HepG2 (cell line): ENCODE results near the gene MSMB. TPM values are rescaled to one million over a fixed set of nuclear protein-coding genes. Genes with fewer than 3 reads are reported as not detected.
"Not testable (repeated sequence)": the region's sequence is repeated elsewhere in the genome, so short reads cannot be mapped to it uniquely, and the experiment has no call there.

Experiments
- ATAC-seq: fragments of 200-7000 bp; cut with Tn5 transposase; 3 replicates; pipeline ENCODE4 v1.9.1; 2020; ENCODE audit warnings: mild to moderate bottlenecking, moderate library complexity
- BruUV-seq: library from RNA; stranded (reverse); fragments of 400-500 nt; replicated peaks from 2 replicates; lab custom pipeline; 2021; lab: Mats Ljungman, UMichigan
- CTCF ChIA-PET: fragments of 300-600 bp; formaldehyde crosslinking; extraction: SDS; loops from one replicate; lab custom pipeline; 2021; ENCODE audit warnings: low total read pairs, inconsistent platforms, low intra/inter-chr PET ratio; lab: Yijun Ruan, JAX
- POLR2A ChIA-PET: fragments of 350-600 bp; sonication (Branson Sonifier 250); formaldehyde crosslinking; loops from one replicate; lab custom pipeline; 2020; ENCODE audit warnings: antibody characterized with exemption, inconsistent platforms; lab: Yijun Ruan, JAX
- DNase-seq: peaks from one replicate; pipeline ENCODE4 v3.0.0-alpha.2; 2015; ENCODE audit warnings: low spot score
- FAIRE-seq: peaks from 3 replicates; lab custom pipeline; 2011; peaks lifted over from hg19 to GRCh38; lab: Jason Lieb, UNC
- H2AFZ ChIP-seq: one replicate; pipeline ENCODE4 v1.6.1; 2011; ENCODE audit warnings: low read length, inconsistent platforms
- H3K27ac ChIP-seq: fragments of 300-600 bp; 3 replicates; pipeline ENCODE4 v1.8.0; 2011; ENCODE audit warnings: mixed run types, mild to moderate bottlenecking, mixed read lengths, low read length, inconsistent platforms; ENCODE audit not compliant: insufficient read depth; ENCODE audit errors: extremely low read length
- H3K27me3 ChIP-seq, 2 experiments: fragments of 200-600 bp in 1 of 2; 2 replicates in 1 of 2; 3 replicates in 1 of 2; pipeline versions ENCODE4 v1.6.0 to v1.8.0; 2011; ENCODE audit warnings: low read length in 2 of 2, mild to moderate bottlenecking in 2 of 2, moderate library complexity in 2 of 2, inconsistent platforms in 1 of 2; ENCODE audit not compliant: insufficient read depth in 2 of 2, control insufficient read depth in 1 of 2
- H3K36me3 ChIP-seq, 2 experiments: fragments of 200-600 bp in 1 of 2; replicated peaks in 1 of 2; 2 replicates in 1 of 2; 3 replicates in 1 of 2; pipeline versions ENCODE4 v1.5.1 to v1.8.0; 2011; ENCODE audit warnings: low read length in 2 of 2, inconsistent platforms in 1 of 2; ENCODE audit not compliant: insufficient read depth in 2 of 2, control insufficient read depth in 1 of 2
- H3K4me1 ChIP-seq: 2 replicates; pipeline ENCODE4 v1.5.1; 2012; ENCODE audit warnings: low read length, inconsistent platforms; ENCODE audit not compliant: insufficient read depth
- H3K4me2 ChIP-seq: 2 replicates; pipeline ENCODE4 v1.6.0; 2011; ENCODE audit warnings: low read depth, low read length, inconsistent platforms
- H3K4me3 ChIP-seq, 3 experiments: fragments of 200-600 bp in 1 of 3; sonication (generic), shearing (Covaris generic) in 1 of 3; replicated peaks in 1 of 3; 2 replicates each; pipeline ENCODE4 v1.5.1; 2011 to 2016; ENCODE audit warnings: low read length in 3 of 3, inconsistent platforms in 2 of 3, low read depth in 2 of 3, mild to moderate bottlenecking in 2 of 3, control low read depth in 1 of 3, mixed read lengths in 1 of 3; ENCODE audit not compliant: insufficient read depth in 1 of 3
- H3K79me2 ChIP-seq: one replicate; pipeline ENCODE4 v1.6.1; 2011; ENCODE audit warnings: low read length, inconsistent platforms; ENCODE audit not compliant: insufficient read depth
- H3K9ac ChIP-seq: 2 replicates; pipeline ENCODE4 v1.6.0; 2011; ENCODE audit warnings: mild to moderate bottlenecking, low read depth, low read length, inconsistent platforms; ENCODE audit not compliant: insufficient read depth
- H3K9me3 ChIP-seq: 2 replicates; pipeline ENCODE4 v1.5.1; 2012; ENCODE audit warnings: mild to moderate bottlenecking, low read length
- H4K20me1 ChIP-seq: 2 replicates; pipeline ENCODE4 v1.6.0; 2011; ENCODE audit warnings: inconsistent platforms, mild to moderate bottlenecking, low read length, moderate library complexity; ENCODE audit not compliant: insufficient read depth
- CEBPG ChIP-seq: IDR thresholded peaks from 2 replicates; pipeline ENCODE4 v1.6.1; 2016
- GABPA ChIP-seq, 2 experiments: IDR thresholded peaks; 2 replicates each; pipeline ENCODE4 v1.6.1; 2011 to 2016; ENCODE audit warnings: low read depth in 2 of 2, low read length in 1 of 2, missing biosample characterization in 1 of 2, missing genetic modification characterization in 1 of 2
- GATAD2A ChIP-seq: IDR thresholded peaks from 2 replicates; pipeline ENCODE4 v1.6.1; 2016
- GPN1 ChIP-seq: sonication (generic); formaldehyde crosslinking; IDR thresholded peaks from 2 replicates; pipeline ENCODE4 v1.5.1; 2020; ENCODE audit warnings: missing genetic modification reagents, borderline replicate concordance
- GTF2F1 ChIP-seq: fragments of 150-350 bp; IDR thresholded peaks from 2 replicates; pipeline ENCODE4 v1.6.1; 2014; ENCODE audit warnings: low read length
- JUN ChIP-seq: sonication (generic); formaldehyde crosslinking; IDR thresholded peaks from 2 replicates; pipeline ENCODE4 v1.4.0; 2020; ENCODE audit warnings: mild to moderate bottlenecking, missing genetic modification reagents
- RBFOX2 ChIP-seq: fragments of 200-400 bp; formaldehyde crosslinking; IDR thresholded peaks from 2 replicates; pipeline ENCODE4 v1.6.1; 2017; ENCODE audit warnings: low read depth, mild to moderate bottlenecking, low read length
- REST ChIP-seq, 2 experiments: IDR thresholded peaks; 2 replicates each; pipeline ENCODE4 v1.6.1; 2011 to 2012; ENCODE audit warnings: low read length in 2 of 2, borderline replicate concordance in 1 of 2, low read depth in 1 of 2, mild to moderate bottlenecking in 1 of 2, moderate library complexity in 1 of 2
- RORA ChIP-seq: sonication (generic); formaldehyde crosslinking; IDR thresholded peaks from 2 replicates; pipeline ENCODE4 v1.5.0; 2020; ENCODE audit warnings: mild to moderate bottlenecking, missing genetic modification reagents, moderate library complexity
- TERF1 ChIP-seq: sonication (generic); formaldehyde crosslinking; IDR thresholded peaks from 2 replicates; pipeline ENCODE4 v1.8.0; 2022; ENCODE audit warnings: mild to moderate bottlenecking, missing genetic modification reagents, moderate library complexity
- ZFYVE20 ChIP-seq: sonication (generic); formaldehyde crosslinking; IDR thresholded peaks from 2 replicates; pipeline ENCODE4 v1.8.0; 2023; ENCODE audit warnings: low read depth, mild to moderate bottlenecking, moderate library complexity, missing genetic modification reagents, borderline replicate concordance
- ZNF121 ChIP-seq: sonication (generic); formaldehyde crosslinking; IDR thresholded peaks from 2 replicates; pipeline ENCODE4 v1.5.0; 2020; ENCODE audit warnings: mild to moderate bottlenecking, missing genetic modification reagents
- ZNF205 ChIP-seq: IDR thresholded peaks from 2 replicates; pipeline ENCODE4 v1.6.1; 2018; ENCODE audit warnings: missing biosample characterization, missing genetic modification reagents
- ZNF30 ChIP-seq: sonication (generic); formaldehyde crosslinking; IDR thresholded peaks from 2 replicates; pipeline ENCODE4 v1.5.0; 2020; ENCODE audit warnings: mild to moderate bottlenecking, missing genetic modification reagents
- ZNF674 ChIP-seq: sonication (generic); formaldehyde crosslinking; IDR thresholded peaks from 2 replicates; pipeline ENCODE4 v1.5.0; 2020; ENCODE audit warnings: low read depth, mild to moderate bottlenecking, missing genetic modification reagents
- ZNF720 ChIP-seq: sonication (generic); formaldehyde crosslinking; IDR thresholded peaks from 2 replicates; pipeline ENCODE4 v1.4.0; 2020; ENCODE audit warnings: missing genetic modification reagents
- ZNF770 ChIP-seq: sonication (generic); formaldehyde crosslinking; IDR thresholded peaks from 2 replicates; pipeline ENCODE4 v1.5.0; 2020; ENCODE audit warnings: mild to moderate bottlenecking, missing genetic modification reagents
- WGBS: methylation state at CpG from one replicate; pipeline ENCODE4 v1.1.6; 2017; ENCODE audit warnings: low lambda C conversion rate; 5-methylcytosine and 5-hydroxymethylcytosine counted together
- in situ Hi-C: cut with HindIII; loops from 2 replicates; pipeline ENCODE4 v1.10.0; 2017; ENCODE audit warnings: low pct_unique_long_range_greater_than_20kb; ENCODE audit not compliant: extremely low pct_ligation_motif_present
- intact Hi-C: fragments of 100-400 bp; cut with micrococcal nuclease; formaldehyde crosslinking; loops from one replicate; pipeline ENCODE4 v1.10.0; 2022; ENCODE audit not compliant: unreplicated experiment
- polyA plus RNA-seq, 8 experiments: library from polyadenylated mRNA; depleted of rRNA in 3 of 8; stranded (reverse) in 7 of 8; unstranded in 1 of 8; fragments of >200 nt; fragmentation: Illumina TruSeq in 4 of 8; extraction: Trizol in 4 of 8; gene quantifications; 2 replicates each; pipeline versions ENCODE4 v1.2.1 to v1.2.3, GENCODE V29; 2011 to 2016; ENCODE audit warnings: low read depth in 4 of 8, missing spikeins in 1 of 8, mixed read lengths in 1 of 8; ENCODE audit not compliant: insufficient read depth in 1 of 8
- total RNA-seq, 5 experiments: library from RNA; depleted of rRNA; stranded (reverse); fragments of >200 nt; fragmentation: Illumina TruSeq; extraction: Trizol; gene quantifications; 2 replicates each; pipeline ENCODE4 v1.2.3, GENCODE V29; 2016; ENCODE audit warnings: low read depth in 1 of 5

MSMB gene
- total and polyA plus RNA-seq, 2 of the 13 experiments (the other 11 are each of a cell fraction or from before 2014, with no cell fraction given): 0.84 TPM; not detected in 1

- TF ChIP-seq ZNF121 (CRISPR knock-in tag) (peak; percentile 66; the same call in 1 of the 2 replicates), REST (IDR thresholded peaks at IDR 0.05; ENCODE audit: borderline replicate concordance in 1 of 2, low read depth in 1 of 2, low read length in 2 of 2) (no peak), ZNF205 (CRISPR knock-in tag) (no peak), GATAD2A (CRISPR knock-in tag) (no peak), JUN (no peak), CEBPG (CRISPR knock-in tag) (no peak), GTF2F1 (no peak), ZNF770 (CRISPR knock-in tag) (peak; percentile 86), GPN1 (CRISPR knock-in tag) (no peak), ZNF30 (CRISPR knock-in tag) (no peak), RORA (0 out of 2 replicates have a peak, but pooled peaks have one; percentile 13), TERF1 (CRISPR knock-in tag) (no peak), ZFYVE20 (CRISPR knock-in tag) (no peak), ZNF720 (CRISPR knock-in tag) (no peak), RBFOX2 (no peak), ZNF674 (CRISPR knock-in tag) (no peak), GABPA (IDR thresholded peaks at IDR 0.05; ENCODE audit: low read depth, low read length) (no peak), GABPA (CRISPR knock-in tag; IDR thresholded peaks at IDR 0.05; ENCODE audit: low read depth) (no peak)
Measured at GRCh38 chr10:45997557-45997956, 48.5 kb downstream of the MSMB start (continued).

GRCh38 chr10:45985590-45985989, 60.5 kb downstream of the MSMB start:
- intact Hi-C loops, BruUV-seq, in situ Hi-C loops, H2AFZ ChIP-seq, POLR2A ChIA-PET, H3K4me3 ChIP-seq, FAIRE-seq, H3K9ac ChIP-seq, ATAC-seq, H4K20me1 ChIP-seq, H3K27me3 ChIP-seq, CTCF ChIA-PET, H3K27ac ChIP-seq, H3K4me2 ChIP-seq, H3K9me3 ChIP-seq, DNase-seq: not testable (repeated sequence)
- Histone ChIP-seq H3K4me1 (peaks cover 31% of the 10 kb centered on the region), H3K36me3 (peaks cover 0 to 16% of the 10 kb centered on the region in 2 experiments; a peak in 3 of 5 replicates), H3K79me2 (peaks cover 13% of the 10 kb centered on the region)
- WGBS: 91% methylated on average over 3 of the region's 3 CpGs
